ENCODE measurements around the gene ERF.

Gene ERF

DNA sequence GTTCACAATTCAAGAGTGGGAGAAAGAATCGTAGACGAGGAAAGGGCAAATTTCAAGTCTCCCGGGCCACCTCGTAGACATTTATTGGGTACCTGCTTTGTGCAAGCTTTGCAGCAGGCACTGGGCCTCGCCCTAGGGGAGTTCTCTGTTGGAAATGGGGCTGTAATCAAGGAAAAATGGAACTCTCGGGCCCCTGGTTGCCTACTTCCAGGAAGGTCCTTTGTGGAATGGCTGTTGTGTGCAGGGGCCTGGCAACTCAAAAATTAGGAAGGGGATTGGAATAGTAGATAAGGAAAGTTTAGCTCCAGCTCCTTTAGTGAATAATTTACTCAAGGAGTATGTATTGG is 34.2 kb downstream of the ERF start:
- Histone ChIP-seq H3K14ac (ENCODE audit: low read length) (no peak overlapping the region), H3K9ac (ENCODE audit: low read depth, low read length, poor library complexity) (peak overlapping the region; percentile 64), H3K27me3 (ENCODE audit: control insufficient read depth in 3 of 3, insufficient read depth in 3 of 3, low read depth in 1 of 3, low read length in 3 of 3) (no peaks in the 10 kb centered on the region), H3K9me3 (replicated peaks in 1 of 2; ENCODE audit: control insufficient read depth in 2 of 2, insufficient read depth in 1 of 2, low read depth in 1 of 2, low read length in 2 of 2) (no peaks in the 10 kb centered on the region), H3K4me1 (ENCODE audit: control insufficient read depth in 2 of 2, insufficient read depth in 1 of 2, low read depth in 1 of 2, low read length in 2 of 2) (peaks cover 14 to 16% of the 10 kb centered on the region in 2 donors), H2BK5ac (ENCODE audit: low read length) (peak overlapping the region; percentile 82), H3K18ac (ENCODE audit: low read length) (peak overlapping the region; percentile 27), H3K79me1 (ENCODE audit: low read depth, low read length) (peaks cover 14% of the 10 kb centered on the region), H2BK15ac (ENCODE audit: low read length) (no peak overlapping the region), H2BK12ac (ENCODE audit: low read length) (no peak overlapping the region), H2BK120ac (ENCODE audit: low read depth, low read length) (no peak overlapping the region), H3K36me3 (replicated peaks in 1 of 2; ENCODE audit: control insufficient read depth in 2 of 2, insufficient read depth in 2 of 2, low read length in 2 of 2) (peaks cover 19 to 32% of the 10 kb centered on the region in 2 donors), H3K4ac (ENCODE audit: low read length) (no peak overlapping the region), H3K4me3 (ENCODE audit: low read length in 2 of 2) (peak overlapping the region; percentile 66 to 90), H4K8ac (ENCODE audit: low read depth, low read length) (no peak overlapping the region), H3K23ac (ENCODE audit: low read depth, low read length, poor library complexity) (no peak overlapping the region), H2AFZ (ENCODE audit: low read length) (peak overlapping the region; percentile 84), H2AK5ac (ENCODE audit: low read depth, low read length) (peak overlapping the region; percentile 74), H3K27ac (replicated peaks; ENCODE audit: low read length) (peak overlapping the region; percentile 89), H4K91ac (ENCODE audit: low read depth, low read length, poor library complexity) (no peak overlapping the region), H3K4me2 (ENCODE audit: insufficient read depth, low read length, poor library complexity, severe bottlenecking) (peak overlapping the region; percentile 81)
- DNase-seq (ENCODE audit: low spot score): no peak
- WGBS, 2 donors (ENCODE audit: extremely low coverage in 2 of 2, insufficient read length in 2 of 2, insufficient replicate concordance in 1 of 2): no CpG with 5 or more reads among the region's 6 CpGs

DNA sequence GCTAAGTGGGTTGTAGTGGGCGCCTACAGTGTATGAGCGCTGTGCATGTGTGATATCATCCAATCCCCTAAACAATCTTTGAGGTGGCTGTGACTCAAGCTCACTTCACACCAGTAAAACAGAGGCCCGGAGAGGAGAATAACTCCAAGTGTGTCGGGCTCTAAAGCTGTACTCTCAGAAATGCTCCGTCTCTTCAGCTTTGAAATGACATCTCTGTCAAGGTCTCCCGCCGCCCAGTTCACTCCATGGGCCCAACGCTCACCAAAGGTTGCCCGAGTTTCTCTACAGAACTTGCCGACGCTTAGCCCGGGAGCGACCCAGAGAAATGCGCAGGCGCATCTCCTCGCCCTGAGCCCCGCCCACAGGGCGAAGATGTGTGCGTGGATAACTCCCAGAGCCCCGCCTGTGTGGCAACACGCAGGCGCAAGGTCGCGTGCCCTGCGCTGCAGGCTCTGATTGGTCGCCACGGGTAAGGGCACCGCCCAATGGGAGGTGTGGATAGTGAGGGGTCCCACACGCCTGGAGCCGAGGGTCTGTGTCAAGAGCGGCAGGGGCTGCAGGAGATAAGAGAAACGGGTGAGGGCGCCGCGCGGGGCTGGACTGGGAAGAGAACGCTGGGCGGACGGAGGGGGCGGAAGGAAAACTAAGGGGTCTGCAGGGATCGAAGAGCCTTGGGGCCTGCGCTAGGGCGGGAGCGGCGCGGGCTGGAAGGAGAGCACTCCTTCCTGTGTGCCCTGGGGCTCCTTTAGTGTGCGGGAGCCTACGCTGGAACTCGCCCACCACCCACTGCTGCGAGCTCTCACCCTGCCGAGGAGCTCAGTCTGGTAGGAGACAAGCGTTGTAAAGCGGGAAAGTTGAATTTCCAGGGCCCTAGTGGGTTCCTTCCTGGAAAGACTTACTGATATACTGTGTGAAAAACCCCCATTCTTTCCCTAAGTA is 34.8 kb downstream of the ERF start, which contains the start of gene ZNF526:
ZNF526 (plus strand) TSS at position 501 of the 939 bp plus-strand sequence. CDS start 4,092 bp downstream, outside the sequence.
- no peaks in the 10 kb centered on the region for H3K9me3 ChIP-seq (replicated peaks in 1 of 2; ENCODE audit: control insufficient read depth in 2 of 2, insufficient read depth in 1 of 2, low read depth in 1 of 2, low read length in 2 of 2)
- H3K4me1 ChIP-seq (ENCODE audit: control insufficient read depth in 2 of 2, insufficient read depth in 1 of 2, low read depth in 1 of 2, low read length in 2 of 2): peaks cover 14 to 19% of the 10 kb centered on the region in 2 donors
- H3K18ac ChIP-seq (ENCODE audit: low read length): peak within 1 kb of the TSS; percentile 81
- peak within 1 kb of the TSS; percentile 88 for H3K9ac ChIP-seq (ENCODE audit: low read depth, low read length, poor library complexity)
- no CpG with 5 or more reads among the region's 53 CpGs for WGBS, 2 donors (ENCODE audit: extremely low coverage in 2 of 2, insufficient read length in 2 of 2, insufficient replicate concordance in 1 of 2)
- peak within 1 kb of the TSS; percentile 89 for H3K27ac ChIP-seq (replicated peaks; ENCODE audit: low read length)
- H2BK15ac ChIP-seq (ENCODE audit: low read length): peak within 1 kb of the TSS; percentile 37
- peak within 1 kb of the TSS; percentile 22 for H3K23ac ChIP-seq (ENCODE audit: low read depth, low read length, poor library complexity)
- H2BK12ac ChIP-seq (ENCODE audit: low read length): no peak within 1 kb of the TSS
- peak; percentile 99 for DNase-seq (ENCODE audit: low spot score)
- H3K27me3 ChIP-seq (ENCODE audit: control insufficient read depth in 3 of 3, insufficient read depth in 3 of 3, low read depth in 1 of 3, low read length in 3 of 3): no peaks in the 10 kb centered on the region
- H3K14ac ChIP-seq (ENCODE audit: low read length): peak within 1 kb of the TSS; percentile 56
- H3K4ac ChIP-seq (ENCODE audit: low read length): no peak within 1 kb of the TSS
- peaks cover 17% of the 10 kb centered on the region for H3K79me1 ChIP-seq (ENCODE audit: low read depth, low read length)
- H3K4me3 ChIP-seq (ENCODE audit: low read length in 2 of 2): peak within 1 kb of the TSS; percentile 66 to 90
- H2BK120ac ChIP-seq (ENCODE audit: low read depth, low read length): no peak within 1 kb of the TSS
- H2BK5ac ChIP-seq (ENCODE audit: low read length): peak within 1 kb of the TSS; percentile 82
- H3K4me2 ChIP-seq (ENCODE audit: insufficient read depth, low read length, poor library complexity, severe bottlenecking): peak within 1 kb of the TSS; percentile 81
- peak within 1 kb of the TSS; percentile 74 for H2AK5ac ChIP-seq (ENCODE audit: low read depth, low read length)
- no peak within 1 kb of the TSS for H4K8ac ChIP-seq (ENCODE audit: low read depth, low read length)
- H2AFZ ChIP-seq (ENCODE audit: low read length): peak within 1 kb of the TSS; percentile 84
- H4K91ac ChIP-seq (ENCODE audit: low read depth, low read length, poor library complexity): no peak within 1 kb of the TSS
- peaks cover 20 to 29% of the 10 kb centered on the region in 2 donors for H3K36me3 ChIP-seq (replicated peaks in 1 of 2; ENCODE audit: control insufficient read depth in 2 of 2, insufficient read depth in 2 of 2, low read length in 2 of 2)

DNA sequence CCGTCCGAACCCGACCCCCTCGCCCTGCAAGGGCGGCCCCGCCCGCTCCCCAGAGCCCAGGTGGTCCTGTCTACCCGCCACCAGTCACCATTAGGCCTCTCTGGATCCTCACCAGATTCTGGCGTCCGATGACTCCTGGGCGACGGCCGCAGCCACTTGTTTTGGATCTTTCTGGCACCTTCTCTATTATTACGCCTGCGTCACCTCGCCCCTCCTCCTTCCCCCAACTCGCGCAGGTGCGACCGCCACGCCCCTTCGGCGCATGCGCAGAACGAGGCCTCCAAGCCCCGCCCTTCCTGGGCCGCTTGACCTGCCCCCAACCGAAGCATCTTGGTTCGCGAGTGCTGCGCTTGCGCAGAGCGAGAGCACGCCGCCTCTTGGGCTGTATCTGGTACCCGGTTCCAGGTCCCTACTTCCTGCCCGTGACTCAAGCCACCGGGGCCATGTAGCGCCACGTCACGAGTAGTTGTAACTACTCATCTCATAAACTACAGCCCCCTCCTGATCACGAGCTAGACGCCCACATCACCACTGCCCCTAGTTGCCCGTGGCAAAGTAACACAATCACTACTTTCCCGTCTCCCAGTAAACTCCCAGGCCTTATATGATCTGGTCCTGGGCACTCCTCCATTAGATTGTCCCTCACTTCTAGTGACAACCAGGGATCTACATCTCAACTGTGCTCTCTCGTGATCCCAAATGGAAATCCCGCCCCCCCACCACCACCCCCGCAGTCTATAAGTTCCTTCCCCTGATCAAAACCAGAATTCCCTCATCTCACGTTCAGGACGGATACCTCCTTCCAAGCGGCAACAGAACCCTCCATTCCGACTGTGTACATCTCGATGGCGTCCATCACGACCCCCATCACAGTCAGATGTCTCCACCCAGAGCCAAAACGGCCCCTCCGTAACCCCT is 37.1 kb downstream of the ERF start, which contains the start of gene DEDD2:
DEDD2 (minus strand) TSS at position 158 of the 918 bp plus-strand sequence. CDS start 670 bp downstream, outside the sequence.
- Histone ChIP-seq H2BK120ac (ENCODE audit: low read depth, low read length) (peak within 1 kb of the TSS; percentile 98), H3K4me3 (ENCODE audit: low read length in 2 of 2) (peak within 1 kb of the TSS; percentile 85 to 93), H3K4me2 (ENCODE audit: insufficient read depth, low read length, poor library complexity, severe bottlenecking) (peak within 1 kb of the TSS; percentile 85), H3K14ac (ENCODE audit: low read length) (no peak within 1 kb of the TSS), H2BK5ac (ENCODE audit: low read length) (peak within 1 kb of the TSS; percentile 98), H3K9ac (ENCODE audit: low read depth, low read length, poor library complexity) (peak within 1 kb of the TSS; percentile 95), H2AK5ac (ENCODE audit: low read depth, low read length) (peak within 1 kb of the TSS; percentile 88), H3K36me3 (replicated peaks in 1 of 2; ENCODE audit: control insufficient read depth in 2 of 2, insufficient read depth in 2 of 2, low read length in 2 of 2) (peaks cover 20 to 36% of the 10 kb centered on the region in 2 donors), H4K91ac (ENCODE audit: low read depth, low read length, poor library complexity) (no peak within 1 kb of the TSS), H3K4me1 (ENCODE audit: control insufficient read depth in 2 of 2, insufficient read depth in 1 of 2, low read depth in 1 of 2, low read length in 2 of 2) (peaks cover 14 to 19% of the 10 kb centered on the region in 2 donors), H3K18ac (ENCODE audit: low read length) (peak within 1 kb of the TSS; percentile 90), H2BK12ac (ENCODE audit: low read length) (no peak within 1 kb of the TSS), H3K27me3 (ENCODE audit: control insufficient read depth in 3 of 3, insufficient read depth in 3 of 3, low read depth in 1 of 3, low read length in 3 of 3) (no peaks in the 10 kb centered on the region), H3K9me3 (replicated peaks in 1 of 2; ENCODE audit: control insufficient read depth in 2 of 2, insufficient read depth in 1 of 2, low read depth in 1 of 2, low read length in 2 of 2) (no peaks in the 10 kb centered on the region), H2BK15ac (ENCODE audit: low read length) (peak within 1 kb of the TSS; percentile 97), H4K8ac (ENCODE audit: low read depth, low read length) (no peak within 1 kb of the TSS), H3K27ac (replicated peaks; ENCODE audit: low read length) (peak within 1 kb of the TSS; percentile 88), H3K79me1 (ENCODE audit: low read depth, low read length) (peaks cover 26% of the 10 kb centered on the region), H3K23ac (ENCODE audit: low read depth, low read length, poor library complexity) (peak within 1 kb of the TSS; percentile 21), H3K4ac (ENCODE audit: low read length) (no peak within 1 kb of the TSS), H2AFZ (ENCODE audit: low read length) (peak within 1 kb of the TSS; percentile 96)
- DNase-seq (ENCODE audit: low spot score): peak; percentile 96
- WGBS, 2 donors (ENCODE audit: extremely low coverage in 2 of 2, insufficient read length in 2 of 2, insufficient replicate concordance in 1 of 2): no CpG with 5 or more reads among the region's 57 CpGs

Measured in neuronal stem cell (in vitro differentiated cells).